Inflammatory macrophage treated with lipopolysaccharide for 1 hour (primary cell): ENCODE results near the gene ATG7.
"Not testable (repeated sequence)": the region's sequence is repeated elsewhere in the genome, so short reads cannot be mapped to it uniquely, and the experiment has no call there.

Experiments used
- DNase-seq, 2 donors: peaks; one replicate each; pipeline ENCODE4 v3.0.0-alpha.2; 2020 to 2022

The ATG7 gene

GRCh38 chr3:11392014-11392859 lies 120.0 kb downstream of the ATG7 start:
- no peak for DNase-seq

DNA sequence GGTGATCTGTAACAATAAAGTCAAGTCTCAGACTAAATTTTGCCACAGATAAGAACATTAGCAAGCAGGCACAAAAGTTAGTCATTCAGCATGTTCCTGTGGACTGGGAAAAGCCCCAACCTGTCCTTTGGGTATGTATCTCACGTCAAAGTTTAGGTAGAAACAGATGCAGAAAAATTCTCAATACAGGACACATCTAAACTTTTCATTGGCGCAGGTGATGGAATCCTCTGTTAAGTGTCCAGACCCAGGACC lies 120.6 kb downstream of the ATG7 start:
- DNase-seq: no peak

- DNase-seq: no peak
Measured at GRCh38 chr3:11393401-11393800, 121.2 kb downstream of the ATG7 start.

GRCh38 chr3:11394392-11394791 lies 122.2 kb downstream of the ATG7 start:
- DNase-seq: no peak

GRCh38 chr3:11400213-11400612 lies 128.0 kb downstream of the ATG7 start:
- DNase-seq: no peak

DNA sequence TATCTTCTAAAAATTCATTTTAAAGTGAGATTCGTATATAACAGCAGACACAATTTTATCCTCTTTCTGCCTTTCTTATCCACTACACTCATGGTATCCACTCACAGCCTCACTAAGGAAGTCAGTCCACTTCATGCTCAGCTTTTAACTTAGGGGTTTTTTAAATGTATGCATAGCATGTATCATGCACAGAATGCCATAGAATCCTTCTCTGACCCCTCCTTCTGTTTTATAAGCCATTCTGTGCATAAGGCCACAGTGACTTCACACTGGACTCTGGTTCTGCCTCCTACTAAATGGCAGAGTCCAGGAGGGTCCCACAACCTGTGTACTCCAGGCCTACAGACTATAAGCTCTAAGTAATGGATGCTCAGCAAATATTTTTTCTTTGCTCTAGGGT lies 129.2 kb downstream of the ATG7 start:
- no peak for DNase-seq

- DNase-seq: no peak
Measured at GRCh38 chr3:11405323-11405722, 133.1 kb downstream of the ATG7 start.

GRCh38 chr3:11407644-11408043 lies 135.4 kb downstream of the ATG7 start:
- no peak for DNase-seq

DNA sequence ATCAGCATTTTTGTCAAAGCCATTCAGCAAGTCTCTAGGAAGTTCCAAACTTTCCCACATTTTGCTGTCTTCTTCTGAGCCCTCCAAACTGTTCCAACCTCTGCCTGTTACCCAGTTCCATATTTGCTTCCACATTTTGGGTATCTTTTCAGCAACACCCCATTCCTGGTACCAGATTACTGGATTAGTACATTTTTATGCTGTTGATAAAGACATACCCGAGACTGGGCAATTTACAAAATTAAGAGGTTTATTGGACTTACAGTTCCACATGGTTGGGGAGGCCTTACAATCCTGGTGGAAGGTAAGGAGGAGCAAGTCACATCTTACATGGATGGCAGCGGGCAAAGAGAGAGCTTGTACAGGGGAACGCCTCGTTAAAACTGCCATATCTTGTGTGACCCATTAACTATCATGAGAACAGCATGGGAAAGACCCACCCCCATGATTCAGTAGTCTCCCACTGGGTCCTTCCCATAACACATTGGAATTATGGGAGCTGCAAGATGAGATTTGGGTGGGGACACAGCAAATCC lies 136.2 kb downstream of the ATG7 start:
- DNase-seq: not testable (repeated sequence)

GRCh38 chr3:11410564-11410963 lies 138.4 kb downstream of the ATG7 start:
- no peak for DNase-seq

GRCh38 chr3:11411956-11412355 lies 139.8 kb downstream of the ATG7 start:
- DNase-seq: no peak

DNA sequence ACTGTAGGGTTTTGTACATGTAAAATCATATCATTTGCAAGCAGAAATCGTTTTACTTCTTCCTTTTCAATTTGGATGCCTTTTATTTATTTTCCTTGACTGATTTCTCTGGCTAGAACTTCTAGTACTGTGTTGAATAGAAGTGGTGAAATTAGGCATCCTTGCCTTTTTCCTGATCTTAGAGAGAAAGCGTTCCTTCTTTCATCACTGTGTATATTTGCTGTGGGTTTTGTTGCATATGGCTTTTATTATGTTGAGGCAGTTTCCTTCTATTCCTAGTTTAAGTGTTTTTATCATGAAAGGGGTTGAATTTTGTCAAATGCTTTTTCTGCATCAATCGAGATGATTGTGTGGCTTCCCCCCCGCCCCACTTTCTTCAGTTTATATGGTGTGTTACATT lies 140.9 kb downstream of the ATG7 start:
- no peak for DNase-seq

GRCh38 chr3:11415099-11415498 lies 142.9 kb downstream of the ATG7 start:
- no peak for DNase-seq

DNA sequence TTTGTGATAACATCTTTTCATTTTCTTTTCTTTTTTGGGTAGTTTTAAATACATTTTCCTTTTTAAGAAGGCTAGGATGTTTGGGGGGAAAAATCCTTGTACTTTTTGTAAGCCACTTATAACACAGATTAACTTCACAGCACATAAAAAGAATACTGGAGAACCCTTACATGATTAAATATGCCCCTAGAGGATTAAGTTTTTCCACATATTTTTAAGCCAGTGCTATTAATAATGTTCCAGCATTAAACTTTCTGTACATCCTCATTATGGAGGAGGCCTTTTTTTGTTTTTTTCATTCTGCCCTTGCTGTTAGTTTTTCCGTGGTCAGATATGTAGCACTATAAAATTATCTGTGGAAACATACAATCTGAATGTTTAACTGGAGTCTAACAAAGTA lies 147.9 kb downstream of the ATG7 start:
- DNase-seq: no peak

DNA sequence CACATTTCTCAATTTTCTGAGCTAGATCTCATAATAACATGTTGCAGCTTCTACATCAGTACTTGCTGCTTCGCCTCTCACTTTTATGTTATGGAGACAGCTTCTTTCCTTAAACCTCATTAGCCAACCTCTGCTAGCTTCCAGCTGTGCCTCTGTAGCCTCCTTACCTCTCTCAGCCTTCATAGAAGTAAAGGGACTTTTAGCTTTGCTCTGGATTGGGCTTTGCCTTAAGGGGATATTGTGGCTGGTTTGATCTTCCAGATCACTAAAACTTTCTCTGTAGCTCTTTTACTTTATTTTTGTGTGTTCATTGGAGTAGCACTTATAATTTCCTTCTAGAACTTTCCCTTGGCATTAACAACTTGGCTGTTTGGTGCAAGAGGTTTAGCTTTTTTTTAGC lies 150.1 kb downstream of the ATG7 start:
- no peak for DNase-seq

DNA sequence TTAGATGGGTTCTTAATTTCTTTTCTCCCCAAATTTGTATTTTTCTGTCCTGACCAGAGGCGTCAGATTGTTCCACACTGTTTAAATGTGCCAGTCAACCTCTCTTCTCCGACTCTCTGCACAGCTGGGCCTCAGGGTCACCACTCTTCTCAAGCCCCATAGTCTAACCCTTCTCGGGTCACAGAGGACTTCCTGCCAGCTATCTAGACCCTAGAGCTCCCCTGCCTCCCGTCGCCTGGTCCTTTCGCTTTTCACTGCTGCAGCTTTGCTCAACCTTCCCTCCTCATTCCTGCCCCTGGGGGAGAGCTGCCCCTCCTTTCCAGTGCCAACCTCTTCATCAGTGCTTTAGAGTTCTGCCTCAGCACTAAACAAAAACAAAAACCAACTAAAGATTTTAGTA lies 151.7 kb downstream of the ATG7 start:
- DNase-seq: no peak

- DNase-seq: no peak
Measured at GRCh38 chr3:11424277-11424676, 152.1 kb downstream of the ATG7 start.

DNA sequence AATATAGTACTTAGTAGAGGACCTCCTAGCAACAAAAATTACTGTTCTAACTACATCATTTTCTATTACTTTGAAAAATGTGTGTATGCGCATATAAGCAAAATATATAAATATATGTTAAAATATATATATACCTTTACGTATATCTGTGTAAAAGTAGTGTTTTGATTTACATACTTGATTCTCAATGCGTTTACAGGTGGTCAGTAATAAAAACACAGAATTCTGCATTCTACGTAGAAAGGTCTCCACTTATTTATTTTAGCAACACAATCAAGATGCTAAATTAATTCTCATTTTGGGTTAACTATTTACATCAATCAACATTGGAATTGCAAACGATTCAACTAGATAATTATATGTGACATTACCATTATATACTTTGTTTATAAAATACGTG lies 158.0 kb downstream of the ATG7 start:
- DNase-seq: no peak

DNA sequence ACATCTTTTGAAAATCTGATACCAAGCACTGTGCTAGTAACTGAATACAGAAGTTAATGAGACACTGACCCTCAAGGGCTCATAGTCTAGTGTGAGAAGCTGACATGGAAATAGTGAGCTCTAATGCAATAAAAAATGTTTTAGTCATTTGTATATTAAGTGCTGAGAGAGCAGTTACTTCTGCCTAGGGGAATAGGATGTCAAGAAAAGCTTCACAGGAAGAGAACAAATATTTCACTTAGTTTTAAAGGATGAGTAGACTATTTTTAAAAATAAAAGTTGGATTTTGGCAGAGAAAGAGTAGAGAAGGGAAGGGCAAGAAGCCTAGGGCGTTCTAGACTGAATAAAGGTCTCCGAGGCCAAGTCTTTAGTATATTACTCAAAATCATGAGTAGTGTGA lies 158.4 kb downstream of the ATG7 start:
- no peak for DNase-seq

DNA sequence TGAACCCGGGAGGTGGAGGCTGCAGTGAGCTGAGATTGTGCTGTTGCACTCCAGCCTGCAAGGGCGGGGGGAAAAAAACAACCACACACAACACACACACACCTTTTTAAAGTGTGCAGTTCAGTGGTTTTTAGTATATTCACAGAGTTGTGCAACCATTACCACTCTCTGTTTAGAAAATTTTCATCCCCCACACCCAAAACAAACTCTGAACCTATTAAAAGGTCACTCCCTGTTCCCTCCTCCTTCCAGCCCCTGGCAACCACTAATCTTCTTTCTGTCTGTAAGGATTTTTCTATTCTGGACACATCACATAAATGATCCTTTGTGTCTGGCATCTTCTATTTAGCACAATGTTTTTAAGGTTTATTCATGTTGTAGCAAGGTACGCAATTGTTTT lies 159.1 kb downstream of the ATG7 start:
- DNase-seq: no peak

- DNase-seq: peak; percentile 25 to 85
Measured at GRCh38 chr3:11434017-11434526, 161.9 kb downstream of the ATG7 start.

DNA sequence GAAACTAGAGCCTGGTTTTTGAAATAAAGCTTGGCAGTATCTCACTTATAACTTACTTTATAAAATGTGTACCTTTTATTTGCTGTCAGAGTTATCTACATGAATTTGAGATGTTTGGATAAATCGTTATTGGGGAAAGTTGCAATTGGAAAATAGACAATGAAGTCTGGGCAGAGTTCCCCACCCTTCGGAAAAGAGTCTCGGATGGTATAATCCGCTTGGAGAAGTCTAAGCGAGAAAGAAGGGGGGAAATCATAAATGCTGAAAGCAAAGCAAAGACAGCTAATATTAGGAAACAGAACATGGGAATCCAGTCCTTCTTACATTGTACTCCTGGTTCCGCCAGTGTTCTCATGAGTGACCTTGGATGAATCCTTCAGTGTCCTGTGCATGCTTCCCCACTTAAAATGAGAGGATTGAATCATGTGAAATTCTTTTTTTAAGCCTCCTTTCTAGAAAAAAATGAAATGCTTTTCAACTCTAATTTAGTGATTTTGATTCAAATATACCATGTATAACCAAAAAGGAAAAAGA lies 162.4 kb downstream of the ATG7 start:
- no peak for DNase-seq

GRCh38 chr3:11435440-11436165 lies 163.4 kb downstream of the ATG7 start:
- DNase-seq: peak in 1 of 2 donors; percentile 74

- no peak for DNase-seq
Measured at GRCh38 chr3:11436775-11437174, 164.6 kb downstream of the ATG7 start.
